ENCODE results near the gene ERC2.

The ERC2 gene

DNA sequence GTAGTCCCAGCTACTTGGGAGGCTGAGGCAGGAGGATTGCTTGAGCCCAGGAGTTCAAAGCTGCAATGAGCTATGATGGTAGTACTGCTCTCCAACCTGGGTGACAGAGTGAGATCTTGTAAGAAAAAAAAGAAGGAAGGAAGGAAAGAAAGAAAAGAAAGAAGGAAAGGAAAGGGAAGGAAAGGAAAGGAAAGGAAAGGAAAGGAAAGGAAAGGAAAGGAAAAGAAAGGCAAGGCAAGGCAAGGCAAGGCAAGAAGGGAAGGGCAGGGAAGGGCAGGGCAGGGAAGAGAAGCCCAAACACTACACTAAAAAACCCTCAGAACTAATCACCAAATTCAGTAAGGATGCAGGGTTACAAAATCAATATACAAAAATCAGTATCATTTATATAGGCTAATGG lies 341.6 kb downstream of the ERC2 start:
- H3K27me3 ChIP-seq (ENCODE audit: insufficient read depth, poor library complexity, severe bottlenecking), result no peaks in the 10 kb centered on the region
- ATAC-seq (ENCODE audit: low read depth) (no peak), DNase-seq (ENCODE audit: low spot score) (no peak)
- no peak overlapping the region for H3K4me3 ChIP-seq (ENCODE audit: severe bottlenecking)
- H3K4me1 ChIP-seq (ENCODE audit: insufficient read depth, poor library complexity, severe bottlenecking), result peaks cover 18% of the 10 kb centered on the region
- H3K36me3 ChIP-seq (ENCODE audit: low read depth), result no peaks in the 10 kb centered on the region
- H3K9me3 ChIP-seq (ENCODE audit: severe bottlenecking), result no peaks in the 10 kb centered on the region
- TF ChIP-seq, protein P1, sequence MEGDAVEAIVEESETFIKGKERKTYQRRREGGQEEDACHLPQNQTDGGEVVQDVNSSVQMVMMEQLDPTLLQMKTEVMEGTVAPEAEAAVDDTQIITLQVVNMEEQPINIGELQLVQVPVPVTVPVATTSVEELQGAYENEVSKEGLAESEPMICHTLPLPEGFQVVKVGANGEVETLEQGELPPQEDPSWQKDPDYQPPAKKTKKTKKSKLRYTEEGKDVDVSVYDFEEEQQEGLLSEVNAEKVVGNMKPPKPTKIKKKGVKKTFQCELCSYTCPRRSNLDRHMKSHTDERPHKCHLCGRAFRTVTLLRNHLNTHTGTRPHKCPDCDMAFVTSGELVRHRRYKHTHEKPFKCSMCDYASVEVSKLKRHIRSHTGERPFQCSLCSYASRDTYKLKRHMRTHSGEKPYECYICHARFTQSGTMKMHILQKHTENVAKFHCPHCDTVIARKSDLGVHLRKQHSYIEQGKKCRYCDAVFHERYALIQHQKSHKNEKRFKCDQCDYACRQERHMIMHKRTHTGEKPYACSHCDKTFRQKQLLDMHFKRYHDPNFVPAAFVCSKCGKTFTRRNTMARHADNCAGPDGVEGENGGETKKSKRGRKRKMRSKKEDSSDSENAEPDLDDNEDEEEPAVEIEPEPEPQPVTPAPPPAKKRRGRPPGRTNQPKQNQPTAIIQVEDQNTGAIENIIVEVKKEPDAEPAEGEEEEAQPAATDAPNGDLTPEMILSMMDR (IDR thresholded peaks at IDR 0.05; ENCODE audit: poor library complexity, severe bottlenecking), result no peak
- no peak overlapping the region for H3K27ac ChIP-seq (ENCODE audit: poor library complexity, severe bottlenecking)

DNA sequence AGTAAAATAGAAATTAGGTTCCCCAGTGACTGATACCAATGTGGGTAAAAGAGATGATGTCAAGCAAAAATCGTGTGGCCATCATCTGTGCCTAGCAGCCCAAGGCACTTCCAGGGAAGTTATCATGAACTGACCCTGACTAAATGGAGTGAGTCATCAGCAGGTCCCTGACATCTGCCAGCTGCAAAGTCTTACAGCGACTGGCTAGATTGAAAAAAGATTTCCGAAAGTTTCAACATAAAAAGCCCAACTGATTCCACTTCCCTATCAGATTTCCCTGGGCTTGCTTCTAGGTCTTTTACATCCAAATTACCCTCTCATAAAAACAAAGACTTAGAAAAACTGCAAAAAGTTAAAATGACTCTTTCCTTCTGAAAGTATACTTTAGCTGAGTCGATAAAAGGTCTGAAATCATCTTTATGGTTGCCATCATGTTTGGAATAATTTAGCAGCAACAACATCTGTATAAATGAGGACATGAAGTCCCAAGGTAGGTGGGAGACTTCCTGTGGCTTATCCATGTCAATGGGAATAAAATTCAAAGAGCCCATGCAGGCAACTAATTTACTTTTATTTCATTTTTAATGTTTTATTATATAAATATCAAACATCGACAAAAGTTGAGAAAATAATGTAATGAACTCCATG lies 342.8 kb downstream of the ERC2 start:
- Histone ChIP-seq H3K4me3 (ENCODE audit: severe bottlenecking) (no peak overlapping the region), H3K36me3 (ENCODE audit: low read depth) (no peaks in the 10 kb centered on the region), H3K27me3 (ENCODE audit: insufficient read depth, poor library complexity, severe bottlenecking) (no peaks in the 10 kb centered on the region), H3K27ac (ENCODE audit: poor library complexity, severe bottlenecking) (peak overlapping the region; percentile 14), H3K4me1 (ENCODE audit: insufficient read depth, poor library complexity, severe bottlenecking) (peaks cover 13% of the 10 kb centered on the region), H3K9me3 (ENCODE audit: severe bottlenecking) (no peaks in the 10 kb centered on the region)
- DNase-seq (ENCODE audit: low spot score) (no peak), ATAC-seq (ENCODE audit: low read depth) (peak; percentile 88)
- TF ChIP-seq, protein P1 (IDR thresholded peaks at IDR 0.05; ENCODE audit: poor library complexity, severe bottlenecking), result no peak

DNA sequence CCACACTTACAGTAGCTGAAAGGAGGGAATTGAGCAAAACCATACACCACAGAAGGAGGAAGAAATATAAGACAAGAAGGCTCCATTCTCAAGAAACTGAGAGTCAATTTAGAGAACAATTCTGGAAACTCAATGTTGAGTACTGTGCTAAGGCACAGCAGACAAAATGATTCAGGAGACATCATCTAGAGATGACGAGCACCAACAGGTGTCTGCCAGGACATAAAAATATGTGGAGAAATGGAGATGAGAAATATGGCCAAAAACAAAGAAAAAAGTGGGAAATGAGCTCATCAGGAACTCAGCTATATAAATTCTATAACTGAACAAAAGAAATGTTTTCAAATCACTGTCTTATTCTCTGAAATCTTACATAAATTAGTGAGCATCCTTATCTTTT lies 343.7 kb downstream of the ERC2 start:
- no peaks in the 10 kb centered on the region for H3K36me3 ChIP-seq (ENCODE audit: low read depth)
- ATAC-seq (ENCODE audit: low read depth) (no peak), DNase-seq (ENCODE audit: low spot score) (no peak)
- TF ChIP-seq, protein P1 (IDR thresholded peaks at IDR 0.05; ENCODE audit: poor library complexity, severe bottlenecking), result no peak
- no peaks in the 10 kb centered on the region for H3K27me3 ChIP-seq (ENCODE audit: insufficient read depth, poor library complexity, severe bottlenecking)
- no peak overlapping the region for H3K27ac ChIP-seq (ENCODE audit: poor library complexity, severe bottlenecking)
- H3K4me3 ChIP-seq (ENCODE audit: severe bottlenecking), result no peak overlapping the region
- H3K4me1 ChIP-seq (ENCODE audit: insufficient read depth, poor library complexity, severe bottlenecking), result peaks cover 23% of the 10 kb centered on the region
- H3K9me3 ChIP-seq (ENCODE audit: severe bottlenecking), result no peaks in the 10 kb centered on the region

DNA sequence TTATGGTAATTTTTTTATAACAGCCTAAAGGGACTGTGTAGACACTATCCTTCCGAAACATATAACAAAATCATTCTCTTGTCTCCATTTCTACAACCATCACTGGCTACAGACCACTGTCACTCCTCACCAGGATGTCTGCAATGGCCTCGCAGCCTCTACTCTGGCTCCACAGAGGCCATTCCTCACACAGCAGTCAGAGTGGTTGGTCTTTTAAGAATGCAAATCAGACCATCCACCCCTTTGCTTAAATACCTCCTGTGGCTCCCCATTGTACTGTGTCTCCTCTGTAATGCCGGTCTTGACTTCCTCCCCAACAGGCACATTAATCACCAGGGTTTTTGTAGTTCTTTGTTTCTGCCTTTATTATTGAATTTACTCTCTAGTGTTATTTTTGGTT lies 344.8 kb downstream of the ERC2 start:
- no peaks in the 10 kb centered on the region for H3K27me3 ChIP-seq (ENCODE audit: insufficient read depth, poor library complexity, severe bottlenecking)
- H3K27ac ChIP-seq (ENCODE audit: poor library complexity, severe bottlenecking), result no peak overlapping the region
- DNase-seq (ENCODE audit: low spot score), result no peak
- TF ChIP-seq, protein P1 (IDR thresholded peaks at IDR 0.05; ENCODE audit: poor library complexity, severe bottlenecking), result no peak
- no peak overlapping the region for H3K4me3 ChIP-seq (ENCODE audit: severe bottlenecking)
- peaks cover 30% of the 10 kb centered on the region for H3K4me1 ChIP-seq (ENCODE audit: insufficient read depth, poor library complexity, severe bottlenecking)
- no peak for ATAC-seq (ENCODE audit: low read depth)
- H3K36me3 ChIP-seq (ENCODE audit: low read depth), result no peaks in the 10 kb centered on the region
- H3K9me3 ChIP-seq (ENCODE audit: severe bottlenecking), result no peaks in the 10 kb centered on the region

DNA sequence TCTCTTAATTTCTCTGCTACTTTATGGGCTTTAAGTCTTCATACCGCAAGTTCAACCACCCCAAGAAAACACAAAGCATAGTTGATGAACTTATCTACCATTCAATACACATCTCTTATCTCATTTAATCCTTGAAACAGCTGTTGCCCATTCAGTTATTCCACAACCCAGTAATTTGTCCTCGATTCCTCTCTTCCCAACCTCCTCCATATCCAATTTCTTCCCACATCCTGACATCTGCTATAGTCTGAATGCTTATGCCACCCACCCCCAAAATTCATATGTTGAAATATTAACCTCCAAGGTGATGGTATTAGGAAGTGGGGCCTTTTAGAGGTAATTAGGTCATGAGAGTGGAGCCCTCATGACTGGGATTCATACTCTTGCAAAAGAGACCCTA lies 345.4 kb downstream of the ERC2 start:
- ATAC-seq (ENCODE audit: low read depth), result no peak

More for the DNA sequence above, 345.4 kb downstream of the ERC2 start:
- no peak overlapping the region for H3K27ac ChIP-seq (ENCODE audit: poor library complexity, severe bottlenecking)
- DNase-seq (ENCODE audit: low spot score), result no peak
- H3K4me3 ChIP-seq (ENCODE audit: severe bottlenecking), result no peak overlapping the region
- no peaks in the 10 kb centered on the region for H3K27me3 ChIP-seq (ENCODE audit: insufficient read depth, poor library complexity, severe bottlenecking)
- TF ChIP-seq, protein P1 (IDR thresholded peaks at IDR 0.05; ENCODE audit: poor library complexity, severe bottlenecking), result no peak
- no peaks in the 10 kb centered on the region for H3K36me3 ChIP-seq (ENCODE audit: low read depth)
- H3K9me3 ChIP-seq (ENCODE audit: severe bottlenecking), result no peaks in the 10 kb centered on the region
- H3K4me1 ChIP-seq (ENCODE audit: insufficient read depth, poor library complexity, severe bottlenecking), result peaks cover 30% of the 10 kb centered on the region

Measured in RWPE2 (cell line).